Activated CD8-positive, alpha-beta memory T cell treated with anti-CD3 and anti-CD28 coated beads, Interleukin-2, amount 50 U/mL, for 24 hours (primary cell): ENCODE measurements around the gene BDNF.
"Not testable (repeated sequence)": the region's sequence is repeated elsewhere in the genome, so short reads cannot be mapped to it uniquely, and the experiment has no call there.

Source experiments
- DNase-seq: peaks from one replicate; pipeline ENCODE4 v3.0.0-alpha.2; 2020; ENCODE audit errors: extremely low read depth

The BDNF gene

DNA sequence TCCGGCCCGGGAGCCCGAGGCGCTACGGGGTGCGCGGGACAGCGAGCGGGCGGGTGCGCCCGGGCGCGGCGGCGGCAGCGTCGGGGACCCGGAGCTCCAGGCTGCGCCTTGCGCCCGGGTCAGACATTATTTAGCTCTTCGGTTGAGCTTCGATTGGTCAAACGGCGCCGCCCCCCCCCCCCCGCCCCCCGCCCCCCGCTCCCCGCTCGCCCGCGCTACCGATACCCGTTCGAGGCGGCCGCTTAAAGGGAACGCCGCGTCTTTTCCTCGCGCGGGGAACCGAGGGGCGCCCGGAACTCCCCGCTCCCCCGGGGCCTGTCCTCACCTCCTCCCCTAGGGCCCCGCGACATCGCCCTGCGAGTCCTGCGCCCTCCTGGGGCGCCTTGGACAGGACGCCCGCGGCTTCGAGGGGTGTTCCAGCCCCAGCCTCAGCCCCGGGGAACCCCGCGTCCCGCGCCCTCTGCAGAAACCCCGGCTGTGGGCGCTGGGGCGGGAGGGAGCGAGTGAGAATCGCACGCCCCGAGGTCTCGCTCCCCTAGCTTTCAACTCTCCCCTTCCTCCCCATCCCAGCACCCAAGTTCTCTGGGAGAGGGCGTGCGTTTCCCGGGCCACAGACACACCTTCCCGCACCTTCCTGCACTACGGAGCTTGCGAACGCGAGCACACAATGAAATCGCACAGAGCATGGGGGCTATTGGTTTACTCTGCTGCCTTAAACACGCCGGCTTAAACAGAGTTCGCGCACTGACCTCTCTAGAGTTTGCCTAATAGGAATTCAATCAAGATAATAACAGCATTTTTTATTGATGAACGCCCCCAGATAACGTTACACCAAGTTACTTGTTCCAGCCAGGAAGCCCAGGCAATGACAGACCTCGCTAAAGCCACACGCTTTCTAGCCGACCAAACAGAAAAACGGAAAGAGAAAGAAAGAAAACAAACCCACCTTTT, at the start of gene BDNF:
BDNF (minus strand) TSS at position 105 of the 951 bp plus-strand sequence. CDS start 41,891 bp downstream, outside the sequence.
- no peak for DNase-seq

DNA sequence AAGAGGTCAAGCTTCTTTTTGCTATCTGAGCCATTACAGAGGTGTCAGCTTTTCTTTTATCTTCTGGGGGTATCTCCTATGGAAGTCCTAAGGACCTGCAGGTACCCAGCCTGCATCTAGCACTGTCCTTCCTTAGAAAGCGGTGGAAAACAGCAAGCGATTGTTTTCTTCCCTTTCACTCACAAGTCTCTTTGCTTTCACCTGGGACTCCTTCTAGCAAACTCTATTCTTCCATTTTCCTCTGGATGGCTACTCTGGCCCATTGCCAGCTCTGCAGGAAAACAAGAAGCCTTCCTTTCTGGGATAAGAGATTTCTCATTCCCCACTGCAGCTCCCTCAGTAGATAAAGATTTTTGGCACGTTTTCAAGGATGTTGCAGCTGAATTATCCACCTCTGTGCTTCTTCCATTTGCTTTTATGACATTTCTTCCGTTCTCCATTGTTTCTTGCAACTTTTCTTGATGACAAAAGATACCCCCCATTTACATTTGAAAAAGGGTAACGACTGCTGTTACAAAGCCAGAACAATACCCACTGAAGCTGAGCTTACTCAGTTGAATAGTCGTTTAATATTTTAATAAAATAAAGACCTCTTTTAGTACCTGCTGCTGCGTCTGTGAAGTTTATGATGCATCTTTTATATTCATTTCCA, 40.2 kb upstream of the BDNF start:
- no peak for DNase-seq

DNA sequence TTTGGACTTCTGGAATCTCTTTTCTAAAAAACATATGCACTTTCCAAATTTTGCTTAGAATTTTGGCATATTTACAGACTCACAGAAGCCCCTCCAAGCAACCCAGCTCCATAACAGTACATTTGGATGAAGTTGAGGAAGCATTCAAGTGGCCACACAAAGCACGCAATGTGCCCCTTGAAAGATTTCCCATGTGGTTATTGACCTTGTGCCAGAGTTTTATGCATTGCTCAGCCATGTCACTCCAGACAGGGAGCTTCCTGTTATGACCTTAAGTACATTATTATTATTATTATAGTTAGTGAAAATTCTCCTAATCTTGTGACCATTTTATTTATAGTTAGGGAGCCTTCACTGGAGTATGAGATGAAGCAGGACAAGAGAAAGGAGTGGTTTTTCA, 35.0 kb upstream of the BDNF start:
- DNase-seq, result no peak

DNA sequence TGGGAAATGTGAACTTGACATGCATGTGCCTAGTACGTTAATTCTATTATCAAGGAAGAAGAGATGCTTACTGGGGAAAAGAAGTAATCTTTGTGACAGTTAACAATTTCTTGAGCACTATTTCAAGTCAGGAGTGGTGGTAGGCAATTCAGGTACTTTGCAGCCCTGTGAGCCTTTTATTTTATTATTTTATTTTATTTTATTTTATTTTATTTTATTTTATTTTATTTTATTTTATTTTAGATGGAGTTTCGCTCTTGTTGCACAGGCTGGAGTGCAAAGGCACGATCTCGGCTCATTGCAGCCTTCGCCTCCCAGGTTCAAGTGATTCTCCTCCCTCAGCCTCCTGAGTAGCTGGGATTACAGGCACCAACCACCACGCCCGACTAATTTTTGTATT, 31.5 kb upstream of the BDNF start:
- not testable (repeated sequence) for DNase-seq

DNA sequence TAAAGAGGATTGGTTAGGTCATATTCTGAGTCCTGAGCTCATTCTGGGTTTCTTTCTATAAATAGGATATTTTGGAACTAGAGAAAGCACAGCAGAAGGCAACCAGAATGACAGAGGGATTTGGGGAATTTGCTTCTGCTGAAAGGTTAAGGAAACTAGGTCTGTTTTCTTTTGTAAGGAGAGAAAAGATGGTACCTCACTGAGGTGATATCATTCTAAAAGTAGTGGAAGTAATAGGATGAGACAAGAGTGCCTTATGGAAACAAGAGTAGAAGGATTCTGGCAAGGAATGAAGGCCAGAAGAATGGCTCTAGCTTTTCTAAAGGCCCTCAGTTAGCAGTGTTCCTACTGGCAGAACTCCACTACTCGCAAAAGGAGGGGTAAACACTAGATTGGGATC, 26.7 kb upstream of the BDNF start:
- no peak for DNase-seq

DNA sequence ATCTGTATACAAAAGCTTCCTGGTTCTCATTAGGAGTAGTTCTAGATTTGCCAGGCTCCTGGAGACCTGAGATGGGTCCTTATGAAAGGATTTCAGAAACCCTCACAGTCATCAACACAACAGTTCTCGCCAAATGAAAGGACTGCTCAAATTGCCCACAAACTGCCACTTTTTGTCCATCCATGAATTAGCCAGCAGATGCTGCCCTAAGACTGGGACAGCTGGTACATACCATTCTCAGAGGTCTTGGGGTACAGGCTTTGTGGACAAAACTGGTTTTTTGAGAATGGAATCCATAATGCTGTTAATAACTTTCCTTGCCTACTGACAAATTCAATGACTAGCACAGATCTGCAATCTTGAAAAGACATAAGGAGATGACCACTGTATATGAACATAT, 23.4 kb upstream of the BDNF start:
- DNase-seq, result no peak

DNA sequence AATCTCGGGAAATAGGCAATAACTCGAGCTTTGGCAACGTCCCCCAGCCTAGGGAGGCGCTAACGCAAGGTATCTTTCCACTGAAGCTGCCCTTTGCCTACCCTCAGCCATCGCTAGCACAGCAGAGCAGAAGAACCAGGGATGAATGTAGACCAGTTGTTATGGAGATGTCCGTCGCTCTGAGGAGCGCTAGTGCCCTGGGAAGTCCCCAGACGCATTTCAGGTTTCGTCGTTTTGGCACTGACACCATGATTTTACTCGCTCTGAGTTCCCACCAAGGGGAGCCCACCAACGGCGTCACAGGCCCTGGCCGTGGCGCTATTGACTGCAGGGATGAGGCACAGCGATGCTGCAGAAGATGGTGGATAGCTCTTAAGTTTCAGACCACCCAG, 22.7 kb upstream of the BDNF start:
- no peak for DNase-seq

DNA sequence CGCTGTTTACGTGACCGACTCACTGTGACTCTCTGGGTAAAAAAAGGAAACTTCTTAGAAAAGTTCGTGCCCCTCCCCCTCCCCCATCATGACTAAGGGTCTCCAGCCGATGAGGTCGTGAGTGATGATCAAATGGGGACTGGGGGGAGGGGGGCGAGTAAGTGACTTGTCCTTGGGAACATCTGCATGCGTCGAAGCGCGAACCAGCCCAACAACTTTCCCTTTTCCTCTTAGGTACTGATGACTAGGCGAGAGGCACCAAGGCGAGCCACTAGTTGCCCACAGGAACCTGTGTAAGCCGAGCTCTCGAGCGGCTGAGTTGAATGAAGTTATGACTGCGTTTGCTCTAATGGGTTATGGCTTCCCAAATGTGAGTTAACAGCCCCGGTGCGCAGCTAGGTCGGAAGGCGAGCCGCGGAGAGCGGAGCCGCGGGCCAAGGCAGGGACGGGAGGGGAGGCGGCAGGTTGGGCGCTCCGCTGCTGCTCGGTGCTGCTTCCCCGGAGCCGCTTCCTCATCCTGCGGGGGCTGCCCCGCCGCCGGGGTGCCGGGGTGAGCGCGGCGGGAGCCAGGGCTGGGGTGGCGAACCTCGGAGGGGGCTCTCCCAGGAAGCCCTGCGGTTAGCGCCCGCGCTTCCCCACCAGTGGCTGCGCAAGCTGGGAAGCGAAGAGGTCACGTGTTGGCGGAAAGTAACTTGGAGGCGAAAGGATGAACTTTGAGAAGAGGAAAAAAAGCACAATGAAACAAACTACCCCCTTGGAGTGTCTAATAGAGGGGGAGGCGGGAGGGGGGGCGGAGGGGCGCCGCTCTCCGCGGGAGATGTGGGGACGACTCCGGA, 22.1 kb upstream of the BDNF start:
- no peak for DNase-seq

DNA sequence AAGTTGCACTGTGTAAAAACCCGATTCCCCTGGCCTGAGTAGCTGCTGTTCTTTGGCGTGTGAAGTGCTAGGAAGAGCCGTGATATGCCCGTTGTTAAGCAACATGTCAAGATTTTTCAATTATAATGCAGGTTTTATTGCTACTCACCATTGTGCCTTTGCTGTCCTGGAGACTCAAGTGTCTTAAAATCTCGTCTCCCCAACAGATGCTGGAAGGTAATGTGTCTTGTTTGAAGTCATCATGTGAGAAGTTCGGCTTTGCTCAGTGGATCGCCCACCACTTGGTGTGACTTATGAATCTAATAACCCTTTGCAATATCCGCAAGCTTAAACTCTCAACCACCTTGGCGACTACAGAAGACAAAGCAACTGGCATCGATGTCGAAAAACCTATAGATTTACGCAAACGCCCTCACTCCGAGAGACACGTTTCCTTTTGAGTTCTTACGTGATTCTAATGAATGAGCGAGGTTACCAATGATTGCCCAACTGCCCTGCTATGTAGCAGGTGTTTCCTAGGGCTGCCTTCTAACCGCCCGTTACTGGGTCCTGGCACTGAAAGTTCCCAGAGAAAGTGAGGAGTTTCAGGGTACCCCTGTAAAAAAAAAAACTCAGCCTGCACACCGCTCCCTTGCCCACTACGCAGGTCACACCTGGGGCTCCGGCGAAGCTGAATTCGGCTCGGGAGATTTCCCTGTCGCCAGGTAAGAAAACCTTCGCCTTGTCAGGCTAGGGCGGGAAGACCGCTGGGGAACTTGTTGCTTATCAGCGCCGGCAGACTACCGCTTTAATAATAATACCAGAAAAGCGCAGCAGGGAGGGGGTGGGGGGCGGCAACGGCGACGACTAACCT, 21.2 kb upstream of the BDNF start:
- no peak for DNase-seq

DNA sequence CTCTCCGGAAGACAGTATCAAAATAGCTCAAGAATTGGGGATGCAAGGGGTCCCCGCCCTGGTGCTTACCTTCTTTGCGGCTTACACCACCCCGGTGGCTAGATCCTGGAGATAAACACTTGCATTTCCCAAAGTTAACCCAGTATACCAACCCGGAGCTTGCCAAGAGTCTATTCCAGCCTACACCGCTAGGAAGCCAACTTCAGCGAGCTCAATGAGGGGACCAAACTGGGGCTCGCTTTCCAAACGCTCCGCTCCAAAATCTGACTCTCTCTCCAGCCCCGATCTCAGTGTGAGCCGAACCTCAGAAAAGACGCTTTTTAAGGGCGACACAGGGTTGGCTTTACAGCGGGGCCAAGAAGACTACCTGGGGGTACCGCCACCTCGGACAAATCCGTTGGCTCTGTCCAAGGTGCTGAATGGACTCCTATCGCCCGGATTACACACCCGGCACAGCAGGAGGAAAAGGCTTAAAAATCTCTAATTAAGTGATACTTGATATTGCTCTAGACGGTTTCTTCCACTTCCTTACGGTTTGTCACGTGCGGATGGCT, 20.1 kb upstream of the BDNF start:
- no peak for DNase-seq

DNA sequence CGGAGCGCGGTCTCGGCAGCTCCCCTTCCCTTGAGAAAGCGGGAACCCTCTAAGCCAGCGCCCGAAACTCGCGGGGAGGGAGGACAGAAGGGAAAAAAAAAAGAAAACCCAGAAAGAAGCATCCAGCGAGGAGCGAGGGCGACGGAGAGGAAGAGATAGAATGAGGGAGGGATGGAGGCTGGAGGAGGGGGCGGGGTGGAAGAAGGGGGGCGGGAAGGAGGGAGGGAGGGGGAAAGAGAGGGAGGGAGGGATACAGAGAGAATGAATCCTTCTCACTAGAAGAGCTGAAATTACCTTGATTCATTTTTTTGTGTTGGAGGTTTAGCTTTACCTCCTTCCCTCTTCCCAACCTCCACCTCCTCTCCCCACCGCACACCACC, 19.3 kb upstream of the BDNF start:
- DNase-seq, result no peak

DNA sequence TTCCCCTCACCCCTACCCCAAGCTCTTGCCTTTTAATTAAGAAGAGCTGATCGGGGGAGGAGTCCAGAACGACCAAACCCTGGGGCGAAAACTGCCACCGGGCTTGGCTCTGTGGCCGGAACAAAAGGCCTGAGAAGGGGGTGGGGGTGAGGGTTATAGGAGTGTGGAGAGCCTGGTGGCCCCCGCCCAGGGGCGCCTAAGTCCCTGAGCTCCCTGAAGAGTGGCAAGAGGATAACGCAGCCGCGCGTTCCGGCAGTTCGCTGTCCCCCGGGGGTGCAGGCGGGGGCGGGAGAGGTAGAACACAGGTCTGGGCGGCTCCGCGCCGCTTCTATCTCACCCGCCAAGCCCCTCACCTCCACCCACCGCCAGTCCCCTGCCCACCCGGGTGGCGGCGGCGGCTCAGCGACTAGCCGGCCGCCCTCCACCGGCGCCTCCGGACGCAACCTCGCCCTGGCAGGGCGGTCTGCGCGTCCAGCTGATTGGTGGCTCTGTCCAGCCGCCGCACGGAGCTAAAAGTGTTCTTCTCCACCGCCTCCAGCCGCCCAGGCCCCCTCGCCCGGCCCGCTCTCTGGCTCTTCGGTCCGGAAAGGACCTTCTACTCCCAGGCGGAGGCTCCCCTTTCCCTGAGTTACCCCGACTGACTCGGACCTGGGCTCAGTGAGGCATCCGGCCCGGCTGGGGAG, 18.7 kb upstream of the BDNF start:
- no peak for DNase-seq

DNA sequence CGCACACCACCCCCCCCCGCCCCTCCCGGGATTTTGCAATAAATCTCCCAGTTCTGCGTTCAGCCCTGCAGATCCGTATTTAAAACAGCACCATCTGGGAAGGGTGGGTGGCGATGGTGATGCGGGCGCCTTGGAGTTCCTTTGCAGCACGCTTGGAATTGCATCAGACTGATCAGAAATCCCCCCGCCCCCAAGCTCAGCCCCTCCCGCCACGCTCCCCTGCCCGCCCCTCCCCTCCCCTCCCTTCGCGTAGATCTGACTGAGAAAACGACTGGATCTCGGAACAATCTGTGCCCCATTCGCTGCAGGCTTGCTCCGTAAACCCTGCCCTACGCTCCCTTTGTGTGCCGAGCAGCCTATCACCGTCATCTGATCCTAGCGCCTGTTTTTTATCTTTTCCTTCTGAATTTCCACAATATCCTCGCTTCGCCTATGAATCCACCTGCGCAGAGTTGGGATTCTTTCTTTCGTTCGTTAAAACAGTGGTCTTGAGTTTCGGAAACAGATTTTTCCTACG, 18.1 kb upstream of the BDNF start:
- no peak for DNase-seq

DNA sequence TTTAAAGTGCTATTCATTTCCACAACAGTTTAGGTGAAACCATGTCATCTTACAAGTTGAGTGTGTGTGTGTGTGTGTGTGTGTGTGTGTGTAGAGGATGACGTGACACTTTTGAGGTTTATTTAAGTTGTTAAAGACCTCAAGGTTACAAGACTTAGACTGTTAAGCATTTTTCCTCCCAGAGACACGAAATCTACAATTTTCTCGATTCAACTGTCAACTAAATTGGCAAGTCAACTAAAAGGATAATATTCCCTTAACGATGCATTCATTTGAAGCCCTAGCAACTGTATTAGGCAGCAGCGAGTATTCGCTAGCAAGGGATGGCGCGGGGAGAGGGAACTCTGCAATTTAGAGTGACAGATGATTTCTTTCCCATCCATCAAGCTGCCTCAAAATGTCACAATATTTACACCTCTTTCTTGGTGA, 17.6 kb upstream of the BDNF start:
- no peak for DNase-seq

DNA sequence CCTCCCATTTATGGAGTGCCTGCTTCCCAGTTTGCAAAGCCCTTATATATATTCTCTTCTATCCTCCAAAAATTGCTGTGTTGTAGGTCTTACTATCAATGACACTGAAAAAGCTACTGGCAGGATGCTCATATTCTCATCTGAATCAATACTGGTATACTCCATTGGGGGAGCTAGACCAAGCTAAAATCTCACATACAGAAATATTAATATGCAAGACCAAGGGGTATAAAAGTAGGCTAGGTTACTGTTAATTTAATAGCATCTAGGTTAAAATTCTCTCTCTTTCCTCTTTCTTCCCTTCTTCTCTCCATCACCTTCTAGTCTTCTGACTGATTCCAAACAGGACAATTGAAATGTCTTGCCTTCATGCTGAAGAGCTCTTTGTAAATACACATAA, 17.1 kb upstream of the BDNF start:
- DNase-seq, result no peak

DNA sequence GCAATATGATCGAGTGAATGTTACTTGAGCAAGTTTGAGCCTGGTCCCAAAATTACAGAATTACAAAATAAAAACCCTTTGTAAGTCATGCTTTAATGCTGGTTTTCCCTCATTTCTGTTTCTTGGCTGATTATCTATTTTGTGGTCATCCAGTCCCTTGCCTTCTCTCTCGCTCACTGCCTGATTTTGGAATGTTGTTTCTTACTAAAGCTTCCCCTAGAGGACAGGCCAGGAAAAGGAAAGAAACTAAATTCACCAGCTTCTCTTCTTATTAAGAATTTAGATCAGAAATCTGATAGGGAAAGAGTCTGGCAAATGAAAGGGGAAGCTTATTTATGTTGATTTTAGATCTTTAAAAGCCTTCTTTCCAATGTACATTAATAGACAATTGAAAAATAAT, 16.6 kb upstream of the BDNF start:
- DNase-seq, result no peak

DNA sequence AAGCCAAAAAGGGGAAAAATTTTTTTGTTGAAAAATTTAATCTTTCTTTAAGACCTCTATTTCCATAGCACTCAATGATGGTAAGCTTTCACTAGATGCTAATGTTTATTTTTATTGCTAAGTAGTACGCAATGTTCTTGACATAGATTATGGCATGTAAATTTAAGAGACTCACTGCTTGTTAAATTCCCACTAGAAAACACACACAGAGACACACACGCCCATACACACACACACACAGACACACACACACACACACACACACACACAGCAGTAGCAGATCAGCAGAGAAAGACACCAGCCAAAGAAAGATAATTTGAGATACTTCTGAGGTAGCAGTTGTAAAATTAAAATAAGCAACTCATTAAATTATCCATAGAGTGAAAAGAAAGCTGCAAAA, 16.0 kb upstream of the BDNF start:
- DNase-seq, result no peak

DNA sequence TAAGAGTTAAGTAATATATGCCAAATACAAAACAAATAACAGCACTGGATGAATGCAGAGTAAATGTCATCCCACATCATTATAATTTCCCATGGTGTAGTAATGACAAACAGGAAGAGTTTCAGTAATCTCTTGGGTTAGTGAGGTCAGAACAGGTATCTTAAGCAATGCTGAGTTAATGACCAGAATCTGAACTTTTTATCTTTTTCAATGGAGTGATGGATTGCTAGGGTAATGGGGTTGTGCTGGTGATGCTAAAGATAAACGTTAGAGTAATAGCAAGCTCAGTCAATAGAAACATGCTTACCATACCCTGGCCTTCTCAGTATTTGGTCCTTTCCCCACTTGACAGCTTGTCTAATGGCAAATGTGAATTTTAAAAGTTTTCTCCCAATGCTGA, 11.5 kb upstream of the BDNF start:
- DNase-seq, result no peak

DNA sequence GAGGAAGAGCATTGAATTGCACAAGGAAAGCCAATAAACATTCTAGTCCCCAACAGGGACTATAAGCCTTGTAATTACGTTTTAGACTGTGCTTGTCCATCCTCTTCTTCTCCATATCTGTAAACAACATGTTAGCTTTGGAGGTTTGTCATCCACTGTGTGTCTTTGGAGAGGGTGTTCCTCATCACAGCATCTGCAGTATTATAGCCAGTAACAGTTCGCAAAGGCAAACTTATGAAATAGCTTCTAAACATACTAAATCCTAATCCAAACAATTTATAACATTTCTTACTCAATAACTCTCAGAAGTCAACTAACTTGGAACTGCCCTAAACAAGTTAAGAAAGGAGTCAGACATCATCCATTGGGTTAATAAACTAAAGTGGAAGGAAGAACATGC, 10.3 kb upstream of the BDNF start:
- DNase-seq, result no peak

DNA sequence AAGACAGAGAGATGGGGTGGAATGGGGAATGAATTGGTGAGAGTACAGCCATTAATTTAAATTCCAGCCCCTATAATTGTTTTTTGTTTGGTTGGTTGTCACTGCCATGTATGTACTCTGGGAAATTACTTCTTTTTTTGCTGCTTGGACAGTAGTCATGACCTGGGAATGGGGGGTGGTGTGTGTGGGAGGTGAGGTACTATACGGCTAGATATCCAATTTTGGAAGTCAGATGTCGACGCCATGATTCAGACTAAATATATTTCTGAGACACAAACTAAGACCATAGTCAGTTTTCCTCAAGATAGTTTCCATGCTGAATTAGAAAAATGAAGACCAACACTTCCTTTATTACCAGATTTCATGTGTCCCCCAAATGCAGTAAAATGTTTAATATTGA, 7.4 kb upstream of the BDNF start:
- DNase-seq, result no peak
